SJSA1 (cell line): ENCODE measurements around the gene PROK1. TPM values are rescaled to one million over a fixed set of nuclear protein-coding genes. Genes with fewer than 3 reads are reported as not detected.
"Not testable (repeated sequence)": the region's sequence is repeated elsewhere in the genome, so short reads cannot be mapped to it uniquely, and the experiment has no call there.

ENCODE experiments used
- DNase-seq, 2 experiments: peaks; one replicate each; pipeline ENCODE4 v3.0.0-alpha.2; 2015 to 2020; ENCODE audit warnings: low spot score in 2 of 2, low read depth in 1 of 2
- H3K27ac ChIP-seq: fragments of 250-450 bp; sonication (Bioruptor Pico); 2 replicates; pipeline ENCODE4 v1.5.1; 2020; ENCODE audit warnings: mild to moderate bottlenecking, moderate library complexity
- H3K27me3 ChIP-seq: fragments of 250-450 bp; sonication (Bioruptor Pico); replicated peaks from 2 replicates; pipeline ENCODE4 v1.5.1; 2020; ENCODE audit warnings: mild to moderate bottlenecking, moderate library complexity
- H3K36me3 ChIP-seq: fragments of 250-450 bp; sonication (Bioruptor Pico); 2 replicates; pipeline ENCODE4 v1.5.1; 2020; ENCODE audit warnings: mild to moderate bottlenecking
- H3K4me1 ChIP-seq: fragments of 250-450 bp; sonication (Bioruptor Pico); replicated peaks from 2 replicates; pipeline ENCODE4 v1.6.1; 2021; ENCODE audit warnings: mild to moderate bottlenecking
- H3K4me3 ChIP-seq: fragments of 250-450 bp; sonication (Bioruptor Pico); 2 replicates; pipeline ENCODE4 v1.5.1; 2020; ENCODE audit warnings: mild to moderate bottlenecking
- H3K9me3 ChIP-seq: fragments of 250-450 bp; sonication (Bioruptor Pico); replicated peaks from 2 replicates; pipeline ENCODE4 v1.5.1; 2020; ENCODE audit warnings: mild to moderate bottlenecking
- total RNA-seq: library from RNA; depleted of rRNA; stranded (reverse); fragments of >200 nt; shearing (Covaris generic); gene quantifications from 2 replicates; pipeline ENCODE4 v1.2.3, GENCODE V29; 2014

PROK1 gene
- total RNA-seq, 1 experiment from 2014 or later = not detected

DNA sequence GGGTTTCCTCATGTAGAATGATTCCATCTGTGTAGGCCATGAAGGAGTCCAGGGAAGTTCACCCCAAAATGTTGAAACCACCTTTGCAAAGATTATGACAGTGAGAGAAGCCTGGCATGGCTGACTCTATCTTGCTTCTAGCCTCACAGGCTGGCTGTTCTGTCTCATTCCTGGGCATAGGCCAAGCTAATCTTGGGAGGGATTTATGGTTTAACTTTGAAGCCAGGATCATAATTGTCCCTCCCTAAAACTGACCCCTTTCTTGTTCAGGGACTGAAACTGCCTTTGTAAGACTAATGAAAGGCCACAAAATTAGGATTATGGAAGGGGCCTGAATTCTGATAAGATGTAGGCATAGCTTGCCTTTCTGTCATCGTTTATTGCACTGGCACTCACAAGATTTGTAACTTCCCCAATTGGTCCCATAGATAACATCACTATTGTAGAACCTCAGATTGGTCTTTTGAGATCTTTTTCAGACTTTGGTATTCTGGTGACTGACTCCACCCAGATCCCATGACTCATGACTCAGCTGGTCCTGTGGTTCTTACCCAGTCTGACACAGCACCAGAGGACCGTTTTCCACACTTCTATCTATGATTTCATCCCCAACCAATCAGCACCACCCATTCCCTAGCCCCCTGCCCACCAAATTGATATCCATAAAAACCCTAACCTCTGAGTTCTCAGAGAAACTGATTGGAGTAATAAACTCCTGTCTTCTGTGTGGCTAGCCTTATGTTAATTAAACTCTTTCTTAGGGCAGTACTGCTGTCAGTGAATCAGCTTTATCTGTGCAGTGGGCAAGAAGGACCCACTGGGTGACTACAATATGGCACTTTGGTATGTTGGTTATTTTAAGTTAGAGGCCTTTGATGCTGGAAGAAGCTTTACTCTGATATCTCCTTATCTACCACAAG is 29.8 kb upstream of the PROK1 start:
- no peak for DNase-seq
- Histone ChIP-seq H3K9me3 (0 out of 2 replicates have a peak, but pooled peaks cover 3% of the 10 kb centered on the region), H3K27ac (no peak overlapping the region), H3K4me3 (no peak overlapping the region), H3K27me3 (peaks cover 17% of the 10 kb centered on the region), H3K4me1 (no peaks in the 10 kb centered on the region), H3K36me3 (no peaks in the 10 kb centered on the region)

DNA sequence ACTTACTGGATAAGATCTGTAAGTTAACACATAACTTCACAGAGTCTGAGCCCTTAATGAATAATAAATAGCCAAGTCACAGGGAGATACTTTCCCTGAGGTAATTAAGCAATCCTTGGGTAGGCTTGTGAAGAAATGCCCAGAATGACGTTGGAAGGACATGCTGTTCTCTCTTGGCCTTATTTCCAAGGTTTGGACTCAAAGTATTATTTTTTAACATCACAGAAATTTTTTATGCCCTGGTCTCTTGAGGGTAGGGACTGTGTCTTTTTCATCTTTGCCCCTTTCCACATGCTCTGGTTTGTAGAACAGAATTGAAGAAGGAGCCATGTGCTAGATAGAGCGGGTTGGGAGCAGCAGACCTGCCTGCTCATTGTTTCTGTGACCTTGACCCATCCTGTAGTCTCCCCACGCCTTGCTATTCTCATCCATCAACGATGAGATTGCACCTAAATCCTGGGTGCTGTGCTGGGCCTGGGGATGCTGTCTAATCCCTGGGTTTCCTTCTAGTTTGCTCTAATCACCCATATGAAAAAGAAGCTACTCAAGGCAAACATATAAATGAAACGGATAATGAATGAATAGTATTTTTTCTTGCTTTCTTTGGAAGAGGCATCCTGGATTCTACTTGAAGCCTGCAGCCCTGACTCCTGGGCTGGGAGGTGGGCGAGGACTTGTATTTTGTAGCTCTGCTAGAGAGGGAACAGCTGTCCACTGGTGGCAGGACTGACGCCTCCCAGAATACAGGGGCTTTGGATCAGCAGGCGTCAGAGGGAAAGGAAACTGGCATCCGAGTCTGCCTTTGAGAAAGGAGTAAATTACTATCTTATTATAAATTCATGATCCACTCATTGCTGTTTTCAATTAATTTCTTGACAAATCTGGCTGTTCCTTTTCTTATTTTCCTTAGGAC is 26.0 kb upstream of the PROK1 start:
- Histone ChIP-seq H3K27ac (no peak overlapping the region), H3K36me3 (no peaks in the 10 kb centered on the region), H3K27me3 (peaks cover 25% of the 10 kb centered on the region), H3K4me3 (no peak overlapping the region), H3K4me1 (no peaks in the 10 kb centered on the region), H3K9me3 (0 out of 2 replicates have a peak, but pooled peaks cover 3% of the 10 kb centered on the region)
- no peak for DNase-seq

DNA sequence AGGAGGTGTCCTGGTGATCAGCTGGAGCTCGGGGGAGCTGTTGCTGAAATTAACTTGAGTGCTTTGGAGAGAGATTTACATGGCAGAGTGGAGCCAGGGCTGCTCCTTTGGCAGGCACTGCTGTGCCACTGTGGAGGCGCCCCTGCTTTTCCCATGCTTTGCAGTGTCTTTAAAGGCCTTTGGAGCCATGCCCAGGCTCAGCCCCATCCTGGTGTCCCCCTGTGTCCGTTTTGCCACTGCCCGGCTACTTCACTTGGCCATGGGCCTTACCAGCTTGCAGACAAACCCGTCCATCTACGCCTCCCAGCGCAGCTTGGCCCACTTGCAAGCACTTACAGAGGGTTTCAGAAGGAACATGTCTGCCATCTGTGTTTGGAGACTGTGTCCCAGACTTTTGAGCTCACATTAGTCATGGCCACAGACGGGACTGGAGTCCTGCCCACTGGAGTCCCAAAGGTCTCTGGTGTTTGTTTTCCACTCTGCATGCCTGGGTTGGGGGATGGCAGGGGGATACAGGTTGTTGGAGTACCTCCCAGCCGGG is 25.3 kb upstream of the PROK1 start:
- Histone ChIP-seq H3K9me3 (0 out of 2 replicates have a peak, but pooled peaks cover 3% of the 10 kb centered on the region), H3K27me3 (peaks cover 31% of the 10 kb centered on the region), H3K4me1 (no peaks in the 10 kb centered on the region), H3K27ac (no peak overlapping the region), H3K4me3 (no peak overlapping the region), H3K36me3 (no peaks in the 10 kb centered on the region)
- DNase-seq = no peak

DNA sequence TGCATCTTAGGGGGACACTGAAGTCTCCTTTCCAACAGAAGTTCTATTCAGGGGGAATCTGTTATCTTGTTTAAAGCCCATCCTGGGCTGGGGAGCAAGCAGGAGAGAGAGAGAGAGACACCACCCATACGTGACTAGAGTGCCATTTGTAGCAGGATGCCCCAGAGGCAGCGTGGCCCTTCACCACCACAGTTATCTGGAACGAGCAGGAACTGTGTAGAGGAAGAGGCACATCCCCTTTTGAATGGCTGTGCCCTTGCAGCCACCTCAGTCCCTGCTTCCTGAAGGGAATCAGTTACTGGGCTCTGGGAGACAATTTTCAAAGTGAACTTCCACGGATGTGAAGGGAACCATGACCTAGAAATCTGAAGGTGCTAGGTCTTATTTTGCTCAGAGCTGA is 24.1 kb upstream of the PROK1 start:
- Histone ChIP-seq H3K27ac (no peak overlapping the region), H3K27me3 (peaks cover 35% of the 10 kb centered on the region), H3K4me3 (no peak overlapping the region), H3K4me1 (no peaks in the 10 kb centered on the region), H3K36me3 (no peaks in the 10 kb centered on the region), H3K9me3 (0 out of 2 replicates have a peak, but pooled peaks cover 3% of the 10 kb centered on the region)
- DNase-seq = no peak

DNA sequence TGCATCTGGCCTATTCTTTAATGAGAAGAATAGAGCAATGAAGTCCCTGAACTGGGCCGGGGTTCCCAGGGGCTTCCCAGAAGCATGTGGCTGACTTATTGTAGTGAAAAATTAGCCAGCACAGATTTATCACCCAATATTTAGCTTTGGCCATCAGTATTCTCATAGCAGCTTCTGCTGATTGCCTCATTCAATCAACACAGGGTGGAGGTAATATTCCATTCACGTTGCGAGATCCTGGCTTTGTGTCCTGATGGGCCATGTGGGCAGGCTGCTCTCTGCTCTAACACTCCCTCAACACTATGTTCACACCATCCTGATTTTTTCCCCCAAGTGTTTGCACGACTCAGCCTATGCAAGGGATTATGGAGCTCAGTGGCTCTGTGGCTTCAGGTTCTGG is 22.0 kb upstream of the PROK1 start:
- DNase-seq = no peak
- no peak overlapping the region for H3K27ac ChIP-seq
- H3K4me3 ChIP-seq = no peak overlapping the region
- no peaks in the 10 kb centered on the region for H3K36me3 ChIP-seq
- H3K27me3 ChIP-seq = peaks cover 35% of the 10 kb centered on the region
- no peaks in the 10 kb centered on the region for H3K4me1 ChIP-seq
- 0 out of 2 replicates have a peak, but pooled peaks cover under 1% of the 10 kb centered on the region for H3K9me3 ChIP-seq

DNA sequence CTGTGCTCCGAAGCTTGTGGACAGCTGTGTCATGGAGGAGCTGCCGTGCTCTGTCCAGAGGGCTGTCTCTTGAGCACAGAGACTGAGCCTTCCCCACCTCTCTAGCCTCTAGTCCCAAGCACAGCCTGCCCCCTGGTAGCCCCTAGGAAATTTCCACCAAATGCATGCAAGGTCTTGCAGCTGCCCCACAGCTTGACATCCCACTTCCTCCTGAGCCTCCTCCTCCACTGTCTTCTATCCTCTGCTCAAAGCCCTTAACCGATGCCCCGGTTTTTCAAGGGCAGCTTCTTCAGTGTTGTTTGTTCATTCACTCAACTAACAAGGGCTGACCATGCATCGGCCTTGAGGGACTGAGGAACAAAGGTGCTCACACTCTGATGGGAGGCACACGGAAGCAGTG is 20.6 kb upstream of the PROK1 start:
- Histone ChIP-seq H3K4me3 (no peak overlapping the region), H3K9me3 (no peaks in the 10 kb centered on the region), H3K36me3 (no peaks in the 10 kb centered on the region), H3K27ac (no peak overlapping the region), H3K4me1 (no peaks in the 10 kb centered on the region), H3K27me3 (peaks cover 32% of the 10 kb centered on the region)
- DNase-seq = no peak

DNA sequence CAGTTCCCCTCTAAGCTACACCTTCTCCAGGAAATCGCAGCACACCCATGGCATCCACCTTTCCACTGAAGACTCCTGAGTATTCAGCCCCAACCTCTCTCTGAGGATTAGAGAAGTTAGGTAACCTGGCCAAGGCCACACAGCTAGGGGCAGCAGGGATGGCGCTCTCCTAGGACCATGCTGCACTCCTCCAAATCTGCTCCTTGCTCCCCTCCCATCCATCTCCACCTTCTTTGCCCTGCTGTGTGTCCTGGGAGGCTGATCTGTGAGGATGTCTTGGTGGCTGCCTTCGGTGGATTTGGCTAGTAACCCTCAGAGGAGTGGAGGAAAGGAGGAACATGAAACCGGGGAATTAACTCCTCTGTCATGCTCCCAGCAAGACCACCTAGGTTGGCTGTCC is 20.0 kb upstream of the PROK1 start:
- Histone ChIP-seq H3K27me3 (peaks cover 36% of the 10 kb centered on the region), H3K27ac (no peak overlapping the region), H3K36me3 (no peaks in the 10 kb centered on the region), H3K4me3 (no peak overlapping the region), H3K9me3 (no peaks in the 10 kb centered on the region), H3K4me1 (no peaks in the 10 kb centered on the region)
- DNase-seq = no peak

DNA sequence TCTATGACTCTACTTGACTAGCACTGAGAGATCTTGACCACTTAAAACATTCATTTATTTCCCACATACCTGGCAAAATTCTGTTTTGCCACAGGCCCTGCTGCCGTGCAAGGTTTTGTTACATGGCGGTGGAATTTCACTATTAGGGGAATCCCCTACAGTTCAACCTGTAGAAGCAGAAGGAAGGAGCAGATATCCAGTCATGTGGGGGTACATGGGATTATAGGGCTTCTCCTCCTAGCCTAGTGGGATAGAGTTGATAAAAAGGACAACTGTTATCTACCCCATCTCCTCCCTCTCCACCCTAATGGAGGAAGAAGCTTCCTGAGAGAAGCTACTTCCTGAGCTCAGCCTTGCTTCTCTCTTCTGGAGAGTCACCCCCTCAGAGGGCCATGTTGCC is 17.7 kb upstream of the PROK1 start:
- no peaks in the 10 kb centered on the region for H3K4me1 ChIP-seq
- peaks cover 28% of the 10 kb centered on the region for H3K27me3 ChIP-seq
- H3K36me3 ChIP-seq = no peaks in the 10 kb centered on the region
- no peaks in the 10 kb centered on the region for H3K9me3 ChIP-seq
- no peak overlapping the region for H3K4me3 ChIP-seq
- no peak overlapping the region for H3K27ac ChIP-seq
- DNase-seq = no peak

DNA sequence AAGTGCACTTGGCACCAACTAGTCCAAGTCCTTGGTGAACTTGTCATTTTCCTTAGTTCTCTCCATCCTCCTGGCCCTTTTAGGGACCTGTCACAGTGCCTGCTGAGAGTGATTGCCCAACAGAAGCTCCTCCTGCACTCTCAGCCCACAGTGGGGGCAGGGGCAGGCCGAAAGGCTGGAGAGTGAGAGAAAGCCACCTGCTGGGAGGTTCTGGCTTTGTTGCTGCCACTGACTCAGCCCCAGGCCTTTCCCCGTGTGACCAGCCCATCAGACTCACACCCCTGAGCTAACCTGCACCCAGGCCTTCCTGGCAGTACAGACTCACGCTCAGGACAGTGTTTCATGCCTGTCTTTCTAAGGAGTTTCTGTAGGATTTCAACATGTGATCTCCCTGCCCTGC is 17.1 kb upstream of the PROK1 start:
- no peak overlapping the region for H3K27ac ChIP-seq
- H3K36me3 ChIP-seq = no peaks in the 10 kb centered on the region
- H3K4me1 ChIP-seq = no peaks in the 10 kb centered on the region
- H3K4me3 ChIP-seq = no peak overlapping the region
- peaks cover 30% of the 10 kb centered on the region for H3K27me3 ChIP-seq
- no peaks in the 10 kb centered on the region for H3K9me3 ChIP-seq
- DNase-seq = no peak

DNA sequence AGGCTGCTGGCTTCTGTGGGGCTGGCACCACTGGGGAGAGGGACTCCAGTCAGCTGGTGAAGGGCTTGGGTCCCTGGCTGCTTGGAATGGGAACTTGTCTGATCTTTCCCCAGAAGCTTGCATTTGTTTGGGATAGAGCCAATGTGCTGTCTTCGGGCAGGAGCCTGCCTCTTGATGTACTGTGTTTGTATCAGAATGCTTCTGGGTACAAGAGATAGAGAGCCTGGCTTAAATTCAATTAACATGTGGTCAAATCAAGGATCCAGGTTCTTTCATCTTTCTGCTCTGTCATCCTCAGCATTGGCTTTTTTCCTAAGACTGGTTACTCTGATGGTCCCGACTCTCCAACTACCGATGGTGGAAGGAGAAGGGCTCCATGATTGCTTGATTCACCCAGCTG is 16.0 kb upstream of the PROK1 start:
- no peak overlapping the region for H3K27ac ChIP-seq
- no peaks in the 10 kb centered on the region for H3K4me1 ChIP-seq
- H3K36me3 ChIP-seq = no peaks in the 10 kb centered on the region
- no peaks in the 10 kb centered on the region for H3K9me3 ChIP-seq
- H3K27me3 ChIP-seq = peaks cover 22% of the 10 kb centered on the region
- no peak for DNase-seq
- no peak overlapping the region for H3K4me3 ChIP-seq

DNA sequence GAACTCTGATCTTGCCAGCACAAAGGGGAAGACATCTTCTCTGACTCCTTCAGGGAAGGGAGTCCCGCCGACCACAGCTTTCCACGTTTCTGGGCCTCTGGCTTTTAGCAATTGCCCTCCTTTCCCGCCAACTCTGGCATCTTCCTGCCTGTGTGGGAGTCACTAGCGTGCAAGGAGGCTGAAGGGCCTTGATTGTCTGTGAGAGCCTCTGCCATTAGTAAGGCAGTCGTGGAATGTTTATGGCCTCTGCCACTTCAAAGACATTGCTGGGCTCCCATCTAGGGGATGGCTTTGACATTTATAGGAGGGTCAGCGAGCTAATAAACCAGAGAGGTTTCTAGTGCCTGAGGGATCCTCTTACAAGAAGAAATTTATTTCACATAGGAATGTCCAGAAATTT is 14.3 kb upstream of the PROK1 start:
- DNase-seq = no peak
- H3K9me3 ChIP-seq = no peaks in the 10 kb centered on the region

DNA sequence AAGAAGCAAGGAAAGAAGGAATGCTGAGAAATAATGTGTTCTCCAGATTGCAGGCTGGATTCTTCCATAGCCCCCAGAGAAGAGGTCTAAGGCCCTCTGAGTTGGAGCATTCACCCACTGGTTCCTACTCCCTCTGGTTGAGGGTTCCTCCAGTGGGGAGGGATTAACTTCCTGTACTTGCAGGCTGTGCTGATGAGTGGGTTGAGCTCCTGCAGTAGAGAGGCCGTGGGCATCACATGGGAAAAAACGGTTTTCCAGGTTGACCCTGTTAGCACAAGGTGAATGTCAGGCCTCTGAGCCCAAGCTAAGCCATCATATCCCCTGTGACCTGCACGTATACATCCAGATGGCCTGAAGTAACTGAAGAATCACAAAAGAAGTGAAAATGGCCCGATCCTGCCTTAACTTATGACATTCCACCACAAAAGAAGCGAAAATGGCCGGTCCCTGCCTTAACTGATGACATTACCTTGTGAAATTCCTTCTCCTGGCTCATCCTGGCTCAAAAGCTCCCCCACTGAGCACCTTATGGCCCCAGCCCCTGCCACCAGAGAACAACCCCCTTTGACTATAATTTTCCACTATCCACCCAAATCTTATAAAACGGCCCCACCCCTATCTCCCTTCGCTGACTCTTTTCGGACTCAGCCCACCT is 13.2 kb upstream of the PROK1 start:
- not testable (repeated sequence) for H3K9me3 ChIP-seq, H3K4me1 ChIP-seq, H3K27me3 ChIP-seq, DNase-seq, H3K36me3 ChIP-seq, H3K27ac ChIP-seq, H3K4me3 ChIP-seq

More for the DNA sequence above, 14.3 kb upstream of the PROK1 start:
- Histone ChIP-seq H3K4me1 (no peaks in the 10 kb centered on the region), H3K27me3 (peaks cover 14% of the 10 kb centered on the region), H3K36me3 (no peaks in the 10 kb centered on the region), H3K27ac (no peak overlapping the region), H3K4me3 (no peak overlapping the region)

DNA sequence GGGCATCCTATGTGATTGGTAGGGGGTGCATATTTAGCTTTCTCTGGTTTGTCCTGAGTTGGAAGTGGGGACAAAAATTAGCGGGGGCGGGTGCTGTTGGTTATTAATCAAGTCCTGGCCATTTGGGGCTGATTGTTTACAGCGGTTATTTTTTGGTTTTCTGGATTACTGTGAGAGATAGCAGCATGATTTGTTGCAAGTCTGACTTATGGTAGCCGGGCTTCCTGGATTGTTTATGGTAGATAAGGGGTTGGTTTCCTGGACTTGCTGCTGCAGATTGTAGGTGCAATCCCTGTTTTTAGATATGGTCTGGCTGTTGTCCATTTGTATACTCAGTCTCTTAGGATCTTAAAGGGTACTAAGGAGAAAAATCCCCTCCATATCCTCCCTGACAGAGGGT is 12.1 kb upstream of the PROK1 start:
- DNase-seq = no peak
- Histone ChIP-seq H3K27me3 (peaks cover 8% of the 10 kb centered on the region), H3K4me1 (no peaks in the 10 kb centered on the region), H3K27ac (no peak overlapping the region), H3K4me3 (no peak overlapping the region), H3K36me3 (no peaks in the 10 kb centered on the region), H3K9me3 (no peaks in the 10 kb centered on the region)
